Measurements from ENCODE around the gene CTBP2. TPM values are rescaled to one million over a fixed set of nuclear protein-coding genes. Genes with fewer than 3 reads are reported as not detected.

Gene CTBP2
- total RNA-seq, 1 experiment from 2014 or later: 77.8 TPM

DNA sequence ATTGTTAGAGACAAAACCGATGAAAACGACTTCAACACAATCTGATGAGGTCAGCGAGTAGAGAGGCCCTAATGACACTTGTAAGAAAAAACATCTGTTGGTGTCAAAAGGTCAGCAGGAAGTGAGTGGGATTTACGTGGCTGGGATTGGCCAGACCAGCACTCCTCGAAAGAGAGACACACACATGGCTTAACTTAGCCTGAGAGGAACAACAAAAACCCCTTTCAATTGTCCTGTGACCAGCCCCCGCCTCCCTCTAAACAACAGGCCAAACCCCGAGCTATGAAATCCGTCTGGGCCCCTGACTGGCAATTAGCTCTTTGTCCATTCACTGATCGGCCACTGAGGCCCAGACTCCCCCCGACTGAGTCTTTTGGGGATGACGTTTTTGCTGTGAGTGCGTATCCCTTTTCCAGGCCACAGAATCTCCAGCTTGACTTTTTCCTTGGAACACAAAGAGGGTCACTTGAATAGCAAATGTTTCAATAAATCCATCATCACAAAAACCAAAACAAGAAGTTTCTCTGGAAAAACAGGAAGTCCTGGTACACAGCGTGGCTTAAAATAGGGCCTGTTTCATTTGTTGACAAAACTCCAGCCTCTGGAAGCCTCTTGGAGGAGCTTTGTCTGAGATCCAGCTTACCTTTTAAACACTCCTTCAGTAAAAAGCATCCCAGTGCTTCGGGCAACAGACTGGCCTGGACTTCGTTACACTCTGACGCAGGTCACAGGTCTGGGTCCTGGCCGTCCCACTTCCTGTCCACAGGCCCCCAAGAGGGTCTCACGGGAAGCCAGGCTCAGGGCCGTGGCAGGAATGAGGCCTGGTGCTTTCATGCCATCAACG is 103.0 kb downstream of the CTBP2 start:
- intact Hi-C loops (cut with micrococcal nuclease; ENCODE audit: unreplicated experiment): loop anchor here (10.0 kb wide), 1 partner anchor 97 kb away; no protein-coding TSS in a partner anchor
- Histone ChIP-seq H3K36me3 (ENCODE audit: insufficient read depth, low read length, poor library complexity, severe bottlenecking) (peaks cover 9% of the 10 kb centered on the region), H3K4me1 (ENCODE audit: insufficient read depth, low read length, poor library complexity, severe bottlenecking) (peaks cover 62% of the 10 kb centered on the region), H3K4me3 (ENCODE audit: low read depth, low read length, poor library complexity, severe bottlenecking) (no peak overlapping the region), H3K9me3 (ENCODE audit: low read depth, low read length, poor library complexity, severe bottlenecking) (no peaks in the 10 kb centered on the region), H3K27ac (ENCODE audit: low read depth, low read length, poor library complexity, severe bottlenecking) (peak overlapping the region; percentile 48), H3K27me3 (replicated peaks; ENCODE audit: insufficient read depth, low read depth, low read length, poor library complexity) (no peaks in the 10 kb centered on the region)
- ChIA-PET POLR2A (ENCODE audit: low non-redundant PET) (interaction anchor here (0.6 kb wide), 1 partner anchor 12 kb away, joined by 3 read pairs; no protein-coding TSS in a partner anchor), CTCF (interaction anchor here (0.7 kb wide), 1 partner anchor 9 kb away, joined by 4 read pairs; no protein-coding TSS in a partner anchor)
- no peak for TF ChIP-seq EZH2 (IDR thresholded peaks at IDR 0.05; ENCODE audit: borderline replicate concordance, low read depth, low read length, poor library complexity, severe bottlenecking)
- TF ChIP-seq, protein P1, sequence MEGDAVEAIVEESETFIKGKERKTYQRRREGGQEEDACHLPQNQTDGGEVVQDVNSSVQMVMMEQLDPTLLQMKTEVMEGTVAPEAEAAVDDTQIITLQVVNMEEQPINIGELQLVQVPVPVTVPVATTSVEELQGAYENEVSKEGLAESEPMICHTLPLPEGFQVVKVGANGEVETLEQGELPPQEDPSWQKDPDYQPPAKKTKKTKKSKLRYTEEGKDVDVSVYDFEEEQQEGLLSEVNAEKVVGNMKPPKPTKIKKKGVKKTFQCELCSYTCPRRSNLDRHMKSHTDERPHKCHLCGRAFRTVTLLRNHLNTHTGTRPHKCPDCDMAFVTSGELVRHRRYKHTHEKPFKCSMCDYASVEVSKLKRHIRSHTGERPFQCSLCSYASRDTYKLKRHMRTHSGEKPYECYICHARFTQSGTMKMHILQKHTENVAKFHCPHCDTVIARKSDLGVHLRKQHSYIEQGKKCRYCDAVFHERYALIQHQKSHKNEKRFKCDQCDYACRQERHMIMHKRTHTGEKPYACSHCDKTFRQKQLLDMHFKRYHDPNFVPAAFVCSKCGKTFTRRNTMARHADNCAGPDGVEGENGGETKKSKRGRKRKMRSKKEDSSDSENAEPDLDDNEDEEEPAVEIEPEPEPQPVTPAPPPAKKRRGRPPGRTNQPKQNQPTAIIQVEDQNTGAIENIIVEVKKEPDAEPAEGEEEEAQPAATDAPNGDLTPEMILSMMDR (conservative IDR thresholded peaks at IDR 0.05; ENCODE audit: low read depth, low read length): no peak
- DNase-seq (ENCODE audit: low spot score): peak; percentile 40
- BruUV-seq (replicated peaks): no TSS peak

DNA sequence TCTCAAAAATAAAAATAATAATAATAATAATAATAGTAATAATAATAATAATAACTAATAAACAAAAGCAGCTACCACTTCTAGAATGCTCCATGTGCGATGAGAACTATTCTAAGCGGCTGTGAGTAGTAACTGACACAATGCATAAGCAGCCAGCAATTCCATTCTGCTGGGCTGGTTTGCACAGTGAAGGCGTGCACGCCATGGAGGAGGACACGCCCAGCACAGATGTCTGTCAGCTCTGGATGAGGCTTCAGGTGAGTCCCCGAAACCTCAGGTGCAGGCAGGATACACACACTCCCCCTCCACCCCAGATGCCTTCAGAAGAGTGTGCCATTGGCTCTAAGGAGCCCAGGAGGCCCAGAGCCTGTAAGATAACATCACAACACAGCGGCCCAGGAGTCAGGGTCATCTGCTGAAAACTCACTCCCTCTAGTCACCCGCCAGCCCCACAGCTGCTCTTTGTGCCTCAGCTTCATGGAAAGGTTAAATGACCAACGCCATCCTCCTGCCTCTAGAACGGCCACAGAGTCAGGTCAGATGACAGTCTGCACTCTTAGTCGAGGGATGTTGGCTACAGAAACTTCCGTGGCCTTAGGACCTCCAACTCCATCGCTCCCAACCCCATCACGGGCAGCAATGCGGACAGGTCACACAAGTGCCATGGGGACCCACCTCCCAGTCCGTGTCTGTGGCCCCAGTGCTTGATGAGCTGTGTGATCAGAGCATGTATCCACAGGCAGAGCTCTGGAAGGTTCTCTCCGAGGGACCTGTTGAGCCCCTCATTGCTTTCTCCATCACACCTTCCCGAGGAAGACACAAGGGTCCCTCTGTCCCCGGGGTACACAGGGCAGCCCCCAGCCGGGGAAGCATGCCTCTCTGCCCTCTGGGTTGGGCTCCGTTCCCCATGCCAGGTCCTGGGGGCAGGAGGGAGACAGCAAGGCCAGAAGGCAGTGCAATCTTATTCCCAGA is 103.9 kb downstream of the CTBP2 start:
- no TSS peak for BruUV-seq (replicated peaks)
- Histone ChIP-seq H3K9me3 (ENCODE audit: low read depth, low read length, poor library complexity, severe bottlenecking) (no peaks in the 10 kb centered on the region), H3K27me3 (replicated peaks; ENCODE audit: insufficient read depth, low read depth, low read length, poor library complexity) (no peaks in the 10 kb centered on the region), H3K4me3 (ENCODE audit: low read depth, low read length, poor library complexity, severe bottlenecking) (no peak overlapping the region), H3K36me3 (ENCODE audit: insufficient read depth, low read length, poor library complexity, severe bottlenecking) (peaks cover 9% of the 10 kb centered on the region), H3K4me1 (ENCODE audit: insufficient read depth, low read length, poor library complexity, severe bottlenecking) (peaks cover 64% of the 10 kb centered on the region), H3K27ac (ENCODE audit: low read depth, low read length, poor library complexity, severe bottlenecking) (peak overlapping the region; percentile 48)
- intact Hi-C loops (cut with micrococcal nuclease; ENCODE audit: unreplicated experiment): loop anchor here (10.0 kb wide), 1 partner anchor 98 kb away; no protein-coding TSS in a partner anchor
- no peak for TF ChIP-seq EZH2 (IDR thresholded peaks at IDR 0.05; ENCODE audit: borderline replicate concordance, low read depth, low read length, poor library complexity, severe bottlenecking)
- TF ChIP-seq, protein P1 (conservative IDR thresholded peaks at IDR 0.05; ENCODE audit: low read depth, low read length): no peak
- no peak for DNase-seq (ENCODE audit: low spot score)
- POLR2A ChIA-PET (ENCODE audit: low non-redundant PET): no interaction called here
- CTCF ChIA-PET: no interaction called here

DNA sequence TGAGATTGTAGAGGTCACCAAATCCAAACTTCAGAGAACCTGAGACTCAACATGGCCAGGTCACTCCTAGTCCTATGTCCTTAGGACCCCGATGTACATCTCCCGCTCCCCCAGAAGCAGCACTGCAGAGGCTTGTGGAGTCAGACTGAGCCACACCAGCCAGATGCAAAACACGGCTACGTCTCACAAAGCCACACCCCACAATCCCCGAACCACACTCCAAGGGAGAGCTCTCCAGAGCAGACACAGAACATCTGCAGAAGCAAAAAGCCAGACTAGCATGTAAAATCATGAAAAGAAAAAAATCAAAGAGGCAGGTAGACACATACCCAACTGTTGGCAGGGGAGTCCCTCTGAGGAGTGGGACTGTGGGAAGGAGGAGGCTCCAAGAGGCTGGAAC is 104.9 kb downstream of the CTBP2 start:
- peaks cover 9% of the 10 kb centered on the region for H3K36me3 ChIP-seq (ENCODE audit: insufficient read depth, low read length, poor library complexity, severe bottlenecking)
- no peaks in the 10 kb centered on the region for H3K27me3 ChIP-seq (replicated peaks; ENCODE audit: insufficient read depth, low read depth, low read length, poor library complexity)
- TF ChIP-seq, protein P1 (conservative IDR thresholded peaks at IDR 0.05; ENCODE audit: low read depth, low read length): no peak
- no peak for TF ChIP-seq EZH2 (IDR thresholded peaks at IDR 0.05; ENCODE audit: borderline replicate concordance, low read depth, low read length, poor library complexity, severe bottlenecking)
- POLR2A ChIA-PET (ENCODE audit: low non-redundant PET): interaction anchor here (0.7 kb wide), 1 partner anchor 336 kb away, joined by 3 read pairs; no protein-coding TSS in a partner anchor
- H3K27ac ChIP-seq (ENCODE audit: low read depth, low read length, poor library complexity, severe bottlenecking): peak overlapping the region; percentile 63
- BruUV-seq (replicated peaks): no TSS peak
- CTCF ChIA-PET: interaction anchor here (0.6 kb wide), 1 partner anchor 45 kb away, joined by 5 read pairs; no protein-coding TSS in a partner anchor
- intact Hi-C loops (cut with micrococcal nuclease; ENCODE audit: unreplicated experiment): loop anchor here (10.0 kb wide), 1 partner anchor 99 kb away; no protein-coding TSS in a partner anchor
- peaks cover 54% of the 10 kb centered on the region for H3K4me1 ChIP-seq (ENCODE audit: insufficient read depth, low read length, poor library complexity, severe bottlenecking)
- H3K9me3 ChIP-seq (ENCODE audit: low read depth, low read length, poor library complexity, severe bottlenecking): no peaks in the 10 kb centered on the region
- H3K4me3 ChIP-seq (ENCODE audit: low read depth, low read length, poor library complexity, severe bottlenecking): no peak overlapping the region
- DNase-seq (ENCODE audit: low spot score): no peak
